Activated T-helper 9 cell treated with anti-CD3 and anti-CD28 coated beads, Interleukin-2, amount 50 U/mL, for 16 hours (primary cell): ENCODE results near the gene ADAM22.

Experiments
- DNase-seq: peaks from one replicate; pipeline ENCODE4 v3.0.0-alpha.2; 2020; ENCODE audit warnings: low read depth

Gene ADAM22

GRCh38 chr7:88040694-88041093 is 106.6 kb downstream of the ADAM22 start:
- no peak for DNase-seq

DNA sequence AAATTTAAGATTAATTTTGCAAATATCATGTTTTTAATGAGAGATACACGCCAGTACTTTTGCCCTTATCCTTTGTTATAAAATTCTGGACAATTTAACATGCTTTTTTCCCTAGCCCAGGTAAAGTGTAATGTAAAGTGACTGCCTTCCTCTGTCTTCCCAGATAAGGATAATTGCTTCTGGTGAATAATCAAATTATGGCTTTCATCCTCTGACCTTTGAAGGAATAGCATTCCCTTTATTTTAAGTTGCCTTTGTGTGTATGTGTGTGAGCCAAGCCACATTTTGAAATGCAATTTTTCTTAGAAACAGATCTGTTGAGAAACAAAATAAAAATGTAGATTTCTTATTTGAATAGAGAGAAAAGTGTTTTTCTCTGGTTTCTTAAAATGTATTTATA is 107.5 kb downstream of the ADAM22 start:
- DNase-seq: no peak

GRCh38 chr7:88042157-88042556 is 108.1 kb downstream of the ADAM22 start:
- DNase-seq: no peak

- no peak for DNase-seq
Observed at GRCh38 chr7:88042803-88043202, 108.8 kb downstream of the ADAM22 start.

DNA sequence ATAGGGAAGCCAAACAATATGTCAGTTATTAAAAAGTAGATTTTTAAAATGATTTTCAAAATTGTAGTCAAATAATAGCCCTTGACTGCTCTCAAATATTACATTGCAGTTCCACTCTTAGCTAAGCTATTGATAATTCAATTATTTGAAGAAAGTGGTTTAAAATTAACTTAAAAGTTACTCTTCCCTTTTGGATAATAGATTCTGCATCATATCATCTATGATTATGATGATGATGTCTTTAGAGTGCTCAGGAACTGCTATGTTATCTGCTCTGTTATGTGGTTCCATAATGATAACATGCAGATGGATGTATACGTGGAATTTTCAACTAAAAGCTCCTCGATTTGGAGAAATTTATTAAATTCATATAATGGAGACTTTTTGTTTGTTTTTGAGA is 110.0 kb downstream of the ADAM22 start:
- no peak for DNase-seq

- no peak for DNase-seq
Observed at GRCh38 chr7:88046839-88047573, 113.0 kb downstream of the ADAM22 start.

GRCh38 chr7:88057655-88058054 is 123.6 kb downstream of the ADAM22 start:
- DNase-seq: no peak

DNA sequence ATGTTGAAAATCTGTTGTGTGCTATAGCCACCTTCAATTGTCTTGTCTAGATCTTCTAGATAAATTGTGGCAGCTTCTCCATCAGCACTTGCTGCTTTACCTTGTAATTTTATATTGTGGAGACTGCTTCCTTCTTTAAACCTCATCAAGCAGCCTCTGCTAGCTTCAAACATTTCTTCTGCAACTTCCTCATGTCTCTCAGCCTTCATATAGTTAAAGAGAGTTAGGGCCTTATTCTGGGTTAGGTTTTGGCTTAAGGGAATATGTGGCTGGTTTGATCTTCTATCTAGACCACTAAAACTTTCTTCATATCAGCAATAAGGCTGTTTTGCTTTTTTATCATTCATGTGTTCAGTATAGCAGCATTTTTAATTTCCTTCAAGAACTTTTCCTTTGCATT is 128.2 kb downstream of the ADAM22 start:
- DNase-seq: no peak

- no peak for DNase-seq
Observed at GRCh38 chr7:88069093-88069492, 135.0 kb downstream of the ADAM22 start.

GRCh38 chr7:88071994-88072714 is 138.1 kb downstream of the ADAM22 start:
- DNase-seq: no peak

- no peak for DNase-seq
Observed at GRCh38 chr7:88072715-88073055, 138.6 kb downstream of the ADAM22 start.

DNA sequence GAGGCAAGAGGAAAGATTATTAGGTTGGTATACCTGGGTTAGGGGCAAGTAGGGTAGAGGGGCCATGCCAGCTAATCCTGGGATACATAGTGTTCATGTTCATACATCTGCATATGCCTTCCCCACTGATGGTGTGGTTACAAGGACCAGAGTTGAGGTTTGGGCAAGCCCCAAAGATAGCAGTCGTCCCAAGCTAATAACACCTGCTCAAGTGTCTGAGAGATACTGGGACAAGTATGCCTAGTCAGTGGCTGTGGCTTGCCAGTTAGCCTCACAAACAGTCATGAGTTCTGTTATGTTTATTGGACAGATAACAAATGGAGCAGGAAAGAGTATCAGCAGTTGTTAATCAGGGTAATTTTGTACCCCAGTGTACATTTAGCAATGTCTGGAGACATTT is 139.6 kb downstream of the ADAM22 start:
- DNase-seq: no peak

GRCh38 chr7:88075216-88075615 is 141.2 kb downstream of the ADAM22 start:
- DNase-seq: no peak

DNA sequence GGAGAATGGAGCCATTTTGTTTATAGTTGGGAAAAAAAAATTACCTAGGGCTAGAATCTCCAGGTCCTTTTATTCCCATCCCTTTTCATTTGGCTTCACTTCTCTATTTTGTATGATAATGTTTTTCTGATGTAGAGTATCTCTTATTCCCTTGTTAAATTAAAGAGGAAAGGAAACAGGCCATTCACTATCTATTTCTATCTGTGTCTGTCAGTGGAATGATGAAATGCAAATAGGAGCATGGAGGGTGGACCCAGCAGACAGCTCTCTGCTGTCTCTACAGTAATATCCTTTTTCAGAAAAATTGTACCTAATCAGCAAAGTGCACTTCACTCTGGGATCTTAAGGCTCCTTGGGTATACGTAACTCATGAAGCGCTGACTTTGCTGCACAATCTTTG is 149.8 kb downstream of the ADAM22 start:
- no peak for DNase-seq

- DNase-seq: no peak
Observed at GRCh38 chr7:88089561-88089960, 155.5 kb downstream of the ADAM22 start.

DNA sequence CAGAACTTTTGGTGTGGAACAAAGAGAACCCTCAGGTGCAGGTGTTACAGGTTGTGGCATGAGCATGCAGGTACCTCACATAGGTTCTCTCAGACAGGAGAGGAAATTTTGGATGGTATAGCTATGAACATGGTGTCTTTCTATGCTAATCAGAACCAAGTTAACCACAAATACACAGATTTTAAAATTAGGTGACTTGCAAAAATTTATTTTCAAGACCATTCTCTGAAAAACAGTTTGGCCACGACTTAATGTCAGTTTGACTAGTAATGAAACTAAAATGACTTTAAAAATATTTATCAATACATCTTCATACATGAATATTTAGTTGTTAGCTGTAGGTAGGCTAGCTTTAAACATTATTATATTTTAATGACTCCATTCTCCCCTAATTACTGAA is 156.2 kb downstream of the ADAM22 start:
- DNase-seq: no peak

- DNase-seq: no peak
Observed at GRCh38 chr7:88090671-88091070, 156.6 kb downstream of the ADAM22 start.

- no peak for DNase-seq
Observed at GRCh38 chr7:88091988-88092675, 158.1 kb downstream of the ADAM22 start.

DNA sequence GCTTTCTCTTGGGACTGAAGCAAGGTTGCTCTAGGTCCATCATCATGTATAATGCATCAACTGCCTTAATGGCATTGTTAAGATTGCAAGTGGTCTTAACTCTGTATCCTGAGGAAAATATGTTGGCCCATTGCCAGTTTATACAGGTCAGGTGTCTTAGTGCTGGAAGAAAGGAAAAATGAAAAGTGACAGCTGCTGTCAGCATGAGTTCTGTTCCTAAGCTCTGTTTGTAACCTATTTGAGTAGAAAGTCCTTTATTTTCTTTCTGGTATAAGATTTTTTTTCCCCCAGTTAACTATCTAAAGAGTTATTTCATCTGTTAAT is 158.6 kb downstream of the ADAM22 start:
- DNase-seq: no peak

GRCh38 chr7:88101769-88102168 is 167.7 kb downstream of the ADAM22 start:
- DNase-seq: no peak

- DNase-seq: no peak
Observed at GRCh38 chr7:88102675-88103074, 168.6 kb downstream of the ADAM22 start.

DNA sequence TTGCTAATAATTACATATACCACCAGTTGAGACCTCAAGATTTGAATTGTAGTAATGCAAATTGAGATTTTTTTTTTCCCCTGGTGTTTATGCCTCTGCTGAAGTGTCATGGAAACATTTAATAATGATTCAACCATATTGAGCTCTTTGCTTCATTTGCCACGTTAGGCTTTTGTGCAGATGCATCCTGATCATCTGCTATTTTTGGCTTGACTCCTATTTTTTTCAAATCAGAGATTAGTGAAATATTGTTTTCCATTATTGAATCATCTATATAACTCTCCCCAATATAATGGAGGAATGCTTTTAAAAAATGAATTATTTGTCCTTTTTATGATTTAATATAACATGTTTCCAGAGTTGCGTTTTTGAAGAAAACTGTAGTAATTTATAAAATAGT is 170.7 kb downstream of the ADAM22 start:
- no peak for DNase-seq

- DNase-seq: no peak
Observed at GRCh38 chr7:88105231-88105630, 171.2 kb downstream of the ADAM22 start.

DNA sequence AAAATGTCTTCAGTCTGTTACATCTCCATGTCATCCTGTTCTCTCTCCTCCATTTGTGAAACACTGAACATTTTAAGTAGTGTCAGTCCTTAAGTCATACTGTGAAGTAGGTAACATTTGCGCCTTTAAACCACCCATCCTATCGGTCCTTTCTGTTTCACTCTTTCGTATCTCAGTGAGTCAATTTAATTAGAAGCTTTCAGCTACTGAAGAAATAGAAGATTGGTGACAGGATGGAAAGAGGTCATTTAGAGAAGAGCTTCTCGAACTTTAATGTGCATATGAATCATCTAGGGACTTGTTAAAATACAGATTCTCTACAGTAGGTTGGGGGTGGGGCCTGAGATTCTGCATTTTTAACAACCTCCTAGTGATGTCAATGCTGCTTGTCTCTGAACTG is 172.4 kb downstream of the ADAM22 start:
- no peak for DNase-seq
